IMR-90 (cell line): ENCODE results near the gene BOLA1. TPM values are rescaled to one million over a fixed set of nuclear protein-coding genes. Genes with fewer than 3 reads are reported as not detected.
A peak's percentile ranks its signal among the peaks of the same experiment; 100 is the strongest.

ENCODE experiments used
- ATAC-seq: fragments of 200-7000 bp; cut with Tn5 transposase; 2 replicates; pipeline ENCODE4 v1.9.1; 2020; ENCODE audit warnings: low read depth, mild to moderate bottlenecking, moderate library complexity
- BruUV-seq: library from RNA; stranded (reverse); fragments of 400-500 nt; replicated peaks from 2 replicates; lab custom pipeline; 2021; lab: Mats Ljungman, UMichigan
- CTCF ChIA-PET: fragments of 300-600 bp; formaldehyde crosslinking; extraction: SDS; loops from one replicate; lab custom pipeline; 2021; ENCODE audit warnings: antibody characterized with exemption; lab: Yijun Ruan, JAX
- POLR2A ChIA-PET: fragments of 300-600 bp; sonication (Branson Sonifier 250); formaldehyde crosslinking; loops from one replicate; lab custom pipeline; 2022; ENCODE audit warnings: antibody characterized with exemption; ENCODE audit not compliant: unreplicated experiment; lab: Charles Lee
- DNase-seq: peaks from one replicate; pipeline ENCODE4 v3.0.0; 2013
- H2AFZ ChIP-seq: replicated peaks from 2 replicates; pipeline ENCODE3; 2013; ENCODE audit warnings: low read length, mild to moderate bottlenecking; ENCODE audit not compliant: poor library complexity
- H2AK5ac ChIP-seq: 2 replicates; pipeline ENCODE4 v1.6.1; 2013; ENCODE audit warnings: low read depth, low read length, inconsistent platforms
- H2AK9ac ChIP-seq: replicated peaks from 2 replicates; pipeline ENCODE3; 2013; ENCODE audit warnings: mild to moderate bottlenecking, low read depth, low read length, moderate library complexity; ENCODE audit not compliant: poor library complexity
- H2BK120ac ChIP-seq: 2 replicates; pipeline ENCODE4 v1.6.1; 2013; ENCODE audit warnings: low read depth, low read length, inconsistent platforms
- H2BK15ac ChIP-seq: 3 replicates; pipeline ENCODE4 v1.6.1; 2013; ENCODE audit warnings: low read depth, low read length, inconsistent platforms
- H2BK20ac ChIP-seq: 2 replicates; pipeline ENCODE4 v1.6.1; 2013; ENCODE audit warnings: low read depth, mild to moderate bottlenecking, inconsistent platforms, low read length, moderate library complexity
- H2BK5ac ChIP-seq: 2 replicates; pipeline ENCODE4 v1.6.1; 2013; ENCODE audit warnings: mild to moderate bottlenecking, low read depth, low read length, inconsistent platforms; ENCODE audit not compliant: poor library complexity, severe bottlenecking
- H3K14ac ChIP-seq: replicated peaks from 2 replicates; pipeline ENCODE4 v1.6.1; 2013; ENCODE audit warnings: low read depth, low read length, inconsistent platforms
- H3K18ac ChIP-seq: 2 replicates; pipeline ENCODE4 v1.6.1; 2013; ENCODE audit warnings: low read depth, low read length, control low read depth
- H3K23ac ChIP-seq: 2 replicates; pipeline ENCODE4 v1.6.1; 2013; ENCODE audit warnings: low read depth, low read length, inconsistent platforms
- H3K27ac ChIP-seq: 2 replicates; pipeline ENCODE4 v1.5.1; 2013; ENCODE audit warnings: mild to moderate bottlenecking, control low read depth, low read length; ENCODE audit not compliant: insufficient read depth
- H3K27me3 ChIP-seq: 2 replicates; pipeline ENCODE4 v1.6.1; 2013; ENCODE audit warnings: low read length; ENCODE audit not compliant: control insufficient read depth, insufficient read depth
- H3K36me3 ChIP-seq: 2 replicates; pipeline ENCODE4 v1.6.1; 2013; ENCODE audit warnings: low read length, mixed read lengths; ENCODE audit not compliant: control insufficient read depth, insufficient read depth
- H3K4ac ChIP-seq: 2 replicates; pipeline ENCODE4 v1.6.1; 2013; ENCODE audit warnings: low read depth, low read length, inconsistent platforms
- H3K4me1 ChIP-seq: 2 replicates; pipeline ENCODE4 v1.6.1; 2013; ENCODE audit warnings: low read length, mixed read lengths; ENCODE audit not compliant: control insufficient read depth, insufficient read depth
- H3K4me2 ChIP-seq: 2 replicates; pipeline ENCODE4 v1.6.1; 2013; ENCODE audit warnings: low read depth, mild to moderate bottlenecking, control low read depth, low read length, moderate library complexity
- H3K4me3 ChIP-seq: 2 replicates; pipeline ENCODE4 v1.5.1; 2013; ENCODE audit warnings: low read depth, mild to moderate bottlenecking, control low read depth, low read length, moderate library complexity; ENCODE audit not compliant: insufficient read depth
- H3K56ac ChIP-seq: 2 replicates; pipeline ENCODE4 v1.6.1; 2013; ENCODE audit warnings: low read length, inconsistent platforms; ENCODE audit not compliant: insufficient read depth; ENCODE audit errors: extremely low read depth
- H3K79me1 ChIP-seq, 2 experiments: 2 replicates each; pipeline ENCODE4 v1.6.1; 2013; ENCODE audit warnings: low read length in 2 of 2, inconsistent platforms in 1 of 2, low read depth in 1 of 2
- H3K9ac ChIP-seq: 2 replicates; pipeline ENCODE4 v1.6.1; 2013; ENCODE audit warnings: low read depth, low read length, control low read depth
- H3K9me1 ChIP-seq: 2 replicates; pipeline ENCODE4 v1.6.1; 2013; ENCODE audit warnings: low read length, inconsistent platforms; ENCODE audit not compliant: insufficient read depth
- H3K9me3 ChIP-seq: 2 replicates; pipeline ENCODE4 v1.6.1; 2013; ENCODE audit warnings: low read length; ENCODE audit not compliant: control insufficient read depth, insufficient read depth
- H4K20me1 ChIP-seq: 2 replicates; pipeline ENCODE4 v1.6.1; 2013; ENCODE audit warnings: low read length, inconsistent platforms; ENCODE audit not compliant: insufficient read depth
- H4K5ac ChIP-seq: 2 replicates; pipeline ENCODE4 v1.6.1; 2013; ENCODE audit warnings: mild to moderate bottlenecking, low read depth, low read length, control low read depth
- H4K8ac ChIP-seq, 2 experiments: 2 replicates each; pipeline ENCODE4 v1.6.1; 2013; ENCODE audit warnings: low read depth in 2 of 2, low read length in 2 of 2, control low read depth in 1 of 2, inconsistent platforms in 1 of 2
- H4K91ac ChIP-seq: 2 replicates; pipeline ENCODE4 v1.6.1; 2013; ENCODE audit warnings: low read depth, low read length, inconsistent platforms; ENCODE audit not compliant: insufficient read depth
- MAFK ChIP-seq: IDR thresholded peaks from 2 replicates; pipeline ENCODE4 v1.6.1; 2012; ENCODE audit warnings: low read depth, low read length, improper control_type of control experiment
- WGBS, 2 experiments: methylation state at CpG; one replicate each; pipeline versions ENCODE4 v1.1.5 to v1.1.7; 2013; ENCODE audit warnings: missing lambda C conversion rate in 2 of 2; ENCODE audit not compliant: insufficient read length in 1 of 2; ENCODE audit errors: extremely low coverage in 2 of 2; 5-methylcytosine and 5-hydroxymethylcytosine counted together
- dilution Hi-C: fragments of 300-500 bp; cut with HindIII; formaldehyde crosslinking; loops from one replicate; pipeline ENCODE4 v1.14.3; 2018; ENCODE audit warnings: low sequenced_read_pairs; ENCODE audit not compliant: unreplicated experiment
- in situ Hi-C: fragments of 300-500 bp; cut with MboI; formaldehyde crosslinking; loops from 3 replicates; pipeline ENCODE4 v1.14.3; 2019; ENCODE audit warnings: low sequenced_read_pairs, inconsistent platforms, mixed read lengths
- intact Hi-C: fragments of 100-400 bp; cut with micrococcal nuclease; formaldehyde crosslinking; loops from 2 replicates; pipeline ENCODE4 v1.10.0; 2022
- polyA plus RNA-seq, 3 experiments: library from polyadenylated mRNA; depleted of rRNA; stranded (reverse); fragments of >200 nt; gene quantifications; 2 replicates each; pipeline ENCODE4 v1.2.3, GENCODE V29; 2012; ENCODE audit warnings: low replicate concordance in 1 of 3
- total RNA-seq: library from RNA; depleted of rRNA; stranded (reverse); fragments of >200 nt; gene quantifications from 2 replicates; pipeline ENCODE4 v1.2.3, GENCODE V29; 2012

Gene BOLA1
- total and polyA plus RNA-seq, 2 of the 4 experiments (the other 2 are of a cell fraction), result 3.4 to 12.6 TPM

- DNase-seq (peak; percentile 30), ATAC-seq (no peak)
- H2AFZ ChIP-seq, result peak overlapping the region; percentile 54
- BruUV-seq, result no TSS peak
- H2BK5ac ChIP-seq, result peak overlapping the region; percentile 25
- H4K91ac ChIP-seq, result peak overlapping the region; percentile 5
- 0 out of 2 replicates have a peak overlapping the region, but pooled peaks have one; percentile 9 for H2BK20ac ChIP-seq
- WGBS, 2 experiments, result no CpG with 5 or more reads among the region's 9 CpGs
- peak overlapping the region; percentile 8 for H3K23ac ChIP-seq
- peaks cover 3 to 19% of the 10 kb centered on the region in 2 experiments for H3K79me1 ChIP-seq
- peak overlapping the region; percentile 97 for H3K4me2 ChIP-seq
- dilution Hi-C loops, result no loop called here
- H2BK15ac ChIP-seq, result no peak overlapping the region
- ChIA-PET CTCF (interaction anchor here (0.5 kb wide), 1 partner anchor 180 kb away, joined by 3 read pairs; no protein-coding TSS in a partner anchor), POLR2A (no interaction called here)
- peaks cover 3% of the 10 kb centered on the region; the same call in 1 of the 2 replicates for H3K4me1 ChIP-seq
- H2BK120ac ChIP-seq, result 0 out of 2 replicates have a peak overlapping the region, but pooled peaks have one; percentile 1
- peak overlapping the region; percentile 64 for H3K9ac ChIP-seq
- H2AK9ac ChIP-seq, result peak overlapping the region; percentile 0
- TF ChIP-seq MAFK, result no peak
- peak overlapping the region; percentile 65 for H3K27ac ChIP-seq
- H4K5ac ChIP-seq, result no peak overlapping the region
- H3K9me3 ChIP-seq, result no peaks in the 10 kb centered on the region
- H3K4ac ChIP-seq, result peak overlapping the region; percentile 9
- intact Hi-C loops, result no loop called here
- no peaks in the 10 kb centered on the region for H3K36me3 ChIP-seq
- peak overlapping the region; percentile 10 to 17; a peak in 3 of 4 replicates for H4K8ac ChIP-seq
- peak overlapping the region; percentile 71 for H3K56ac ChIP-seq
- peak overlapping the region; percentile 54 for H3K14ac ChIP-seq
- peak overlapping the region; percentile 47 for H3K4me3 ChIP-seq
- H2AK5ac ChIP-seq, result 0 out of 2 replicates have a peak overlapping the region, but pooled peaks have one; percentile 33
- peaks cover 15% of the 10 kb centered on the region for H4K20me1 ChIP-seq
- H3K18ac ChIP-seq, result no peak overlapping the region; the same call in 1 of the 2 replicates
- in situ Hi-C loops, result no loop called here
- no peaks in the 10 kb centered on the region for H3K9me1 ChIP-seq
- no peaks in the 10 kb centered on the region for H3K27me3 ChIP-seq
Measured at GRCh38 chr1:149884433-149885338, 14.7 kb upstream of the BOLA1 start.
